ENCODE measurements around the gene SMIM45.

Gene SMIM45

GRCh38 chr22:41989246-41989645 is 37.3 kb downstream of the SMIM45 start (continued):
- TF ChIP-seq CHD7 (IDR thresholded peaks at IDR 0.05; ENCODE audit: insufficient replicate concordance, low read length) (no peak), E2F6 (IDR thresholded peaks at IDR 0.05) (no peak), ZNF274 (IDR thresholded peaks at IDR 0.05; ENCODE audit: borderline replicate concordance, extremely low read depth, low read length) (no peak)

Data from H1 (cell line).